ENCODE results near the gene OSTF1. TPM values are rescaled to one million over a fixed set of nuclear protein-coding genes. Genes with fewer than 3 reads are reported as not detected.

The OSTF1 gene
- total and polyA plus RNA-seq, 2 experiments from 2014 or later = 15.6 to 24.0 TPM

GRCh38 chr9:75047506-75047905, 40.8 kb upstream of the OSTF1 start (continued):
- no peak for TF ChIP-seq ZNF462 (CRISPR knock-in tag; IDR thresholded peaks at IDR 0.05)

GRCh38 chr9:75051285-75051684, 37.0 kb upstream of the OSTF1 start:
- H3K27me3 ChIP-seq (ENCODE audit: insufficient read depth) = no peaks in the 10 kb centered on the region
- no peaks in the 10 kb centered on the region for H4K20me1 ChIP-seq (replicated peaks; ENCODE audit: insufficient read depth)
- H3F3A ChIP-seq (replicated peaks; ENCODE audit: low read depth) = no peaks in the 10 kb centered on the region
- DNase-seq (ENCODE audit: low spot score) (no peak), ATAC-seq (no peak)
- Mint-ChIP-seq H3K27me3 (ENCODE audit: insufficient read depth, low read depth, poor library complexity) (peaks cover 4% of the 10 kb centered on the region), H3K27ac (no peak overlapping the region), H3K9me3 (peaks cover 26% of the 10 kb centered on the region), H3K4me3 (no peak overlapping the region), H3K36me3 (ENCODE audit: low read depth) (peaks cover 5% of the 10 kb centered on the region; the same call in 2 of the 3 replicates), H3K4me1 (no peaks in the 10 kb centered on the region)
- no peak overlapping the region for H3K27ac ChIP-seq (ENCODE audit: low read depth)
- H3K36me3 ChIP-seq (ENCODE audit: insufficient read depth) = no peaks in the 10 kb centered on the region
- no peaks in the 10 kb centered on the region for H3K79me2 ChIP-seq (replicated peaks; ENCODE audit: insufficient read depth)
- H2AFZ ChIP-seq = no peak overlapping the region
- no peaks in the 10 kb centered on the region for H3K4me1 ChIP-seq (ENCODE audit: insufficient read depth)
- no peak overlapping the region for H3K4me2 ChIP-seq
- no peak overlapping the region for H3K4me3 ChIP-seq
- H3K9me2 ChIP-seq (ENCODE audit: insufficient read depth) = no peaks in the 10 kb centered on the region; the same call in 1 of the 2 replicates
- TF ChIP-seq CREB1 (CRISPR knock-in tag; IDR thresholded peaks at IDR 0.05; ENCODE audit: low read depth) = no peak
- no peak for TF ChIP-seq NANOG (IDR thresholded peaks at IDR 0.05; ENCODE audit: borderline replicate concordance)
- no peak for TF ChIP-seq ZNF114 (CRISPR knock-in tag; IDR thresholded peaks at IDR 0.05)
- no peak for TF ChIP-seq STAT1 (IDR thresholded peaks at IDR 0.05; ENCODE audit: unreplicated experiment)
- no peak for TF ChIP-seq REST (IDR thresholded peaks at IDR 0.05; ENCODE audit: unreplicated experiment)
- TF ChIP-seq CTCF (conservative IDR thresholded peaks at IDR 0.05; ENCODE audit: low read depth in 2 of 2) = no peak
- no peak for TF ChIP-seq POLR2AphosphoS5 (IDR thresholded peaks at IDR 0.05; ENCODE audit: low read depth)
- TF ChIP-seq JUNB (IDR thresholded peaks at IDR 0.05; ENCODE audit: unreplicated experiment) = no peak
